WTC11 (cell line): ENCODE data around the gene CD2BP2. TPM values are rescaled to one million over a fixed set of nuclear protein-coding genes. Genes with fewer than 3 reads are reported as not detected.

Experiments
- ATAC-seq: fragments of 200-7000 bp; cut with Tn5 transposase; 2 replicates; pipeline ENCODE4 v1.10.0; 2021; ENCODE audit warnings: mild to moderate bottlenecking, moderate library complexity
- CTCF ChIA-PET: fragments of 300-600 bp; sonication (Branson Sonifier 250); formaldehyde crosslinking; loops from one replicate; lab custom pipeline; 2021; ENCODE audit warnings: antibody characterized with exemption; lab: Charles Lee
- POLR2A ChIA-PET: fragments of 350-600 bp; sonication (Branson Sonifier 250); formaldehyde crosslinking; loops from one replicate; lab custom pipeline; 2021; ENCODE audit warnings: antibody characterized with exemption; lab: Charles Lee
- DNase-seq: peaks from one replicate; pipeline ENCODE4 v3.0.0; 2021; ENCODE audit warnings: low spot score
- H3K27ac Mint-ChIP-seq: 2 replicates; pipeline ENCODE4 v1.8.0; 2021; ENCODE audit warnings: mixed read lengths
- H3K27me3 Mint-ChIP-seq: 2 replicates; pipeline ENCODE4 v1.8.0; 2021; ENCODE audit warnings: low read depth, mild to moderate bottlenecking, moderate library complexity, mixed read lengths
- H3K36me3 Mint-ChIP-seq: 2 replicates; pipeline ENCODE4 v1.8.0; 2021; ENCODE audit warnings: mixed read lengths
- H3K4me1 Mint-ChIP-seq: 2 replicates; pipeline ENCODE4 v1.8.0; 2022; ENCODE audit warnings: mixed read lengths
- H3K4me3 Mint-ChIP-seq: 2 replicates; pipeline ENCODE4 v1.8.0; 2021; ENCODE audit warnings: mild to moderate bottlenecking, moderate library complexity, mixed read lengths
- H3K9me3 Mint-ChIP-seq: 2 replicates; pipeline ENCODE4 v1.8.0; 2021; ENCODE audit warnings: mixed read lengths
- ATF1 ChIP-seq: sonication (generic); formaldehyde crosslinking; IDR thresholded peaks from 2 replicates; pipeline ENCODE4 v1.8.1; 2023; ENCODE audit warnings: mild to moderate bottlenecking, moderate library complexity, missing genetic modification reagents
- CREB1 ChIP-seq: sonication (generic); formaldehyde crosslinking; IDR thresholded peaks from 2 replicates; pipeline ENCODE4 v1.8.0; 2023; ENCODE audit warnings: mild to moderate bottlenecking, missing genetic modification reagents
- CREM ChIP-seq: sonication (generic); formaldehyde crosslinking; IDR thresholded peaks from 2 replicates; pipeline ENCODE4 v1.8.1; 2022; ENCODE audit warnings: mild to moderate bottlenecking, missing genetic modification reagents, moderate library complexity
- E2F1 ChIP-seq: sonication (generic); formaldehyde crosslinking; IDR thresholded peaks from 2 replicates; pipeline ENCODE4 v1.8.0; 2022; ENCODE audit warnings: mild to moderate bottlenecking, missing genetic modification reagents
- E2F5 ChIP-seq: sonication (generic); formaldehyde crosslinking; IDR thresholded peaks from 2 replicates; pipeline ENCODE4 v1.8.1; 2022; ENCODE audit warnings: mild to moderate bottlenecking, moderate library complexity, missing genetic modification reagents
- ELF4 ChIP-seq: sonication (generic); formaldehyde crosslinking; IDR thresholded peaks from 2 replicates; pipeline ENCODE4 v1.8.1; 2022; ENCODE audit warnings: low read depth, mild to moderate bottlenecking, moderate library complexity, missing genetic modification reagents
- FOXK1 ChIP-seq: sonication (generic); formaldehyde crosslinking; IDR thresholded peaks from 2 replicates; pipeline ENCODE4 v1.8.0; 2022; ENCODE audit warnings: mild to moderate bottlenecking, moderate library complexity, missing genetic modification reagents
- FOXP1 ChIP-seq: sonication (generic); formaldehyde crosslinking; IDR thresholded peaks from 2 replicates; pipeline ENCODE4 v1.8.0; 2022; ENCODE audit warnings: missing genetic modification reagents, mild to moderate bottlenecking, moderate library complexity, borderline replicate concordance
- JAZF1 ChIP-seq: fragments of 250-450 bp; sonication (Bioruptor Pico); IDR thresholded peaks from 2 replicates; pipeline ENCODE4 v1.9.0; 2021; ENCODE audit warnings: moderate library complexity, mild to moderate bottlenecking, inconsistent platforms
- MAX ChIP-seq: sonication (generic); formaldehyde crosslinking; IDR thresholded peaks from 2 replicates; pipeline ENCODE4 v1.8.0; 2022; ENCODE audit warnings: mild to moderate bottlenecking, missing genetic modification reagents
- NFATC4 ChIP-seq: fragments of 250-450 bp; sonication (Bioruptor Pico); IDR thresholded peaks from 2 replicates; pipeline ENCODE4 v1.9.0; 2021; ENCODE audit warnings: mild to moderate bottlenecking
- NFE2L1 ChIP-seq: sonication (generic); formaldehyde crosslinking; IDR thresholded peaks from 2 replicates; pipeline ENCODE4 v1.8.1; 2023; ENCODE audit warnings: missing genetic modification reagents
- NR2C2 ChIP-seq: sonication (generic); formaldehyde crosslinking; IDR thresholded peaks from 2 replicates; pipeline ENCODE4 v1.8.0; 2022; ENCODE audit warnings: mild to moderate bottlenecking, missing genetic modification reagents
- RORB ChIP-seq: fragments of 250-450 bp; sonication (Bioruptor Pico); IDR thresholded peaks from 2 replicates; pipeline ENCODE4 v1.9.0; 2021; ENCODE audit warnings: mild to moderate bottlenecking
- ZNF232 ChIP-seq: sonication (generic); formaldehyde crosslinking; IDR thresholded peaks from 2 replicates; pipeline ENCODE4 v1.8.0; 2022; ENCODE audit warnings: mild to moderate bottlenecking, missing genetic modification reagents
- ZNF317 ChIP-seq: sonication (generic); formaldehyde crosslinking; IDR thresholded peaks from 2 replicates; pipeline ENCODE4 v1.8.1; 2023; ENCODE audit warnings: low read depth, mild to moderate bottlenecking, moderate library complexity, missing genetic modification reagents, borderline replicate concordance
- total RNA-seq: library from RNA; stranded (reverse); gene quantifications from 3 replicates; pipeline ENCODE4 v1.2.3, GENCODE V29; 2021
- TF ChIP-seq, protein P1 (sequence below): fragments of 250-450 bp; sonication (Bioruptor Pico); IDR thresholded peaks from 2 replicates; pipeline ENCODE4 v1.8.0; 2021; ENCODE audit warnings: mild to moderate bottlenecking
- TF ChIP-seq, protein P2 (sequence below): fragments of 250-450 bp; sonication (Bioruptor Pico); IDR thresholded peaks from 2 replicates; pipeline ENCODE4 v1.9.0; 2021; ENCODE audit warnings: mild to moderate bottlenecking
- TF ChIP-seq, protein P3 (sequence below): sonication (generic); formaldehyde crosslinking; IDR thresholded peaks from 2 replicates; pipeline ENCODE4 v1.8.1; 2023; ENCODE audit warnings: mild to moderate bottlenecking, missing genetic modification reagents, moderate library complexity
- TF ChIP-seq, protein P4 (sequence below): fragments of 250-450 bp; sonication (Bioruptor Pico); IDR thresholded peaks from 2 replicates; pipeline ENCODE4 v2.1.2; 2022; ENCODE audit warnings: mild to moderate bottlenecking, moderate library complexity

Gene CD2BP2
- total RNA-seq, 1 experiment from 2014 or later: 56.6 TPM

DNA sequence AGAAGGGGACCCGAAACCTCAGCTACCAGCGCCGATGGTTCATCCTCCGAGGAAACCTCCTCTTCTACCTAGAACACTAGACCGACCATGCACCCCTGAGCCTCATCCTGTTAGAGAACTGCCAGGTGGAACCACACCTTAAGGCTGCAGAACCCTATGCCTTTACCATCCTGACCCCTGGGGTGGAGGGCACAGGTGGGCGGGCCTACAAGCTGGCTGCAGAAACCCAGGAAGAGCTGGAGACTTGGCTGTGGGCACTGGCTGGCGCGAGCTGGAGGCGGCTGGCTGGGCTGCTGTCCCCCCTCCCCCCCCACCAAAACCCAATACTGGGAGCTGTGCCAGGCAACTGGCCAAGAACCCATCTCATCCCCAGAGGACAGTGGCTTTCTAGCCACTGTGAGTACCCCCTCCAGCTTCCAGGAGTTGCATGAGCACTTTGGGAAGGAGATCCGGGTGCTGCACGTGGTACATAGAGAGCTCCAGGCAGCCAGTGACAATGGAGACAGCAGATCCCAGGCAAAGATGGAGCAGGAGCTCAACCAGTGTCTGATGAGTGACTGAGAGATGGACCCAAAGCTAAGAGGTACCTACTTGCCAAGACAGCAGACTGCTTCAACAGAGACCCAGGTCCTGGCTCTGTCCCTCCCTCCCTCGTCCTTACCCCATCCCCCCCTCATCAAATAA, 1.4 kb upstream of the CD2BP2 start:
- no peak for ATAC-seq
- CTCF ChIA-PET: interaction anchor here (0.6 to 5.0 kb wide), 5 partner anchors 15 to 62 kb away, joined by 3 to 28 read pairs (median 5); partner anchors contain the start of genes TBC1D10B and ZNF48
- no peak for TF ChIP-seq MAX (CRISPR knock-in tag)
- TF ChIP-seq JAZF1: no peak
- no peak for TF ChIP-seq NR2C2 (CRISPR knock-in tag)
- TF ChIP-seq, protein P1, sequence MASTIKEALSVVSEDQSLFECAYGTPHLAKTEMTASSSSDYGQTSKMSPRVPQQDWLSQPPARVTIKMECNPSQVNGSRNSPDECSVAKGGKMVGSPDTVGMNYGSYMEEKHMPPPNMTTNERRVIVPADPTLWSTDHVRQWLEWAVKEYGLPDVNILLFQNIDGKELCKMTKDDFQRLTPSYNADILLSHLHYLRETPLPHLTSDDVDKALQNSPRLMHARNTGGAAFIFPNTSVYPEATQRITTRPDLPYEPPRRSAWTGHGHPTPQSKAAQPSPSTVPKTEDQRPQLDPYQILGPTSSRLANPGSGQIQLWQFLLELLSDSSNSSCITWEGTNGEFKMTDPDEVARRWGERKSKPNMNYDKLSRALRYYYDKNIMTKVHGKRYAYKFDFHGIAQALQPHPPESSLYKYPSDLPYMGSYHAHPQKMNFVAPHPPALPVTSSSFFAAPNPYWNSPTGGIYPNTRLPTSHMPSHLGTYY: no peak
- TF ChIP-seq FOXK1 (CRISPR knock-in tag): no peak
- TF ChIP-seq, protein P2, sequence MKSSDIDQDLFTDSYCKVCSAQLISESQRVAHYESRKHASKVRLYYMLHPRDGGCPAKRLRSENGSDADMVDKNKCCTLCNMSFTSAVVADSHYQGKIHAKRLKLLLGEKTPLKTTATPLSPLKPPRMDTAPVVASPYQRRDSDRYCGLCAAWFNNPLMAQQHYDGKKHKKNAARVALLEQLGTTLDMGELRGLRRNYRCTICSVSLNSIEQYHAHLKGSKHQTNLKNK (CRISPR knock-in tag): no peak
- no peak for TF ChIP-seq ELF4 (CRISPR knock-in tag)
- TF ChIP-seq E2F1 (CRISPR knock-in tag): no peak
- no peak for TF ChIP-seq RORB (CRISPR knock-in tag)
- Mint-ChIP-seq H3K4me3 (peak overlapping the region; percentile 93), H3K27ac (peak overlapping the region; percentile 98), H3K36me3 (peaks cover 29% of the 10 kb centered on the region), H3K4me1 (peaks cover 27% of the 10 kb centered on the region), H3K27me3 (no peaks in the 10 kb centered on the region; the same call in 1 of the 2 replicates), H3K9me3 (no peaks in the 10 kb centered on the region)
- no peak for DNase-seq
- POLR2A ChIA-PET: interaction anchor here (0.6 to 1.8 kb wide), 5 partner anchors 14 to 657 kb away, joined by 3 to 8 read pairs (median 7); partner anchors contain the start of gene TBC1D10B

DNA sequence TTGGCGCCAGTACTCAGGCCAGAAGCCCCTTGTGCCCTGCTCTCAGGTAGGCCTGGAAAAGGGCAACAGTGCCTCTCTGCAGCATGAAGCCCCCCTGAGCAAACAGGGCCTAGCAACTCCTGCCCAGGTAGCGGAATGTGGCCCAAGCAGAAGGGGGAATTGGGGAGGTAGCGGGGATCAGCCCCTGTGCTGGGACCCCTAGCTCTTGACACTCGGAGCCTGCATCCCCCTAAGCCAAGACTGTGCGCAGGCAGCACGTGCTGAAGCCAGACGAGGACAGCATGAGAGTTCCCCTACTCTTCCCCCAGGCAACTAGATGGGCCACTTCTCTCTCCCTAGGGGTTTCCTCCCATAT, 823 bp upstream of the CD2BP2 start:
- peaks cover 31% of the 10 kb centered on the region for H3K36me3 Mint-ChIP-seq
- H3K4me1 Mint-ChIP-seq: peaks cover 27% of the 10 kb centered on the region
- TF ChIP-seq CREB1 (CRISPR knock-in tag) (0 out of 2 replicates have a peak, but pooled peaks have one; percentile 51), MAX (CRISPR knock-in tag) (no peak), ATF1 (CRISPR knock-in tag) (no peak)
- POLR2A ChIA-PET: interaction anchor here (0.6 to 1.8 kb wide), 5 partner anchors 14 to 62 kb away, joined by 3 to 8 read pairs (median 6); partner anchors contain the start of genes TBC1D10B and ZNF48
- CTCF ChIA-PET: interaction anchor here (0.6 to 5.0 kb wide), 10 partner anchors 15 to 655 kb away, joined by 3 to 28 read pairs (median 5); partner anchors contain the start of genes DCTPP1, TBC1D10B and ZNF48
- H3K9me3 Mint-ChIP-seq: no peaks in the 10 kb centered on the region
- DNase-seq (no peak), ATAC-seq (no peak)
- peak overlapping the region; percentile 93 for H3K4me3 Mint-ChIP-seq
- peak overlapping the region; percentile 98 for H3K27ac Mint-ChIP-seq
- no peaks in the 10 kb centered on the region; the same call in 1 of the 2 replicates for H3K27me3 Mint-ChIP-seq

DNA sequence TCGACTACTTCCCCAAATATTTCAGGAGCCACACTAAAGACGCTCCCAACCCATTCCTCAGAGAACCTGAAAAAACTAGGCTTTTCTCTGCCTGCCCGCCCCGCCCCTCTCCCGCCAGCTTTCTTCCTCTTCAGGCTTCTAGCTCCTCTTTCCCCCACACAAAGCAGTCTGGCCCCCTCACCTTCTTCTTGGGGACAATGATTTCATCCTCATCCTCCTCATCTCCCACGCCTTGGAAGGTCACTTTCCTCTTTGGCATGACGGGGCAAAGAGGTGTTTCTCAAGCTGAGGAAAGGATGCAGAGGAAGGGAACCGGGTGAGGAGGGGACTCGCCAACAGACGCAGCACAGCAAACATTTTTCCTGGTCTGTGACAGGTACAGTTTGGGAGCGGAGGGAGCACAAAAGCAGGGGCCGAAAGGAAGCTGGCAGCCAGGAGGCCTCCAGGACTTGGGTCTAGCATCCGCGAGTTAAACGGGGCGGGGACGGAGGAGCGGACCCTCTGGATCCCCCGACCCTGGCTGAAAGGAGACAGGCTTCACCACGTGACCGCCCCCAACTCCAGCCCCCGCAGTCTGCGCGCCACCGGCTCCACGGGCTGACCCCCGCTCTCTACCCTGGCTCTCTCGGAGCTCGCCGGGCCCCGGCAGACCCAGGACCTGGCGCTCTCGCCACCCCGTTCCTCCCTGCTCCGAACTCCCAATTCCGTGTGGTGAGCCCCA, 525 bp downstream of the CD2BP2 start:
- ChIA-PET CTCF (interaction anchor here (0.9 to 5.0 kb wide), 14 partner anchors 8 to 340 kb away, joined by 3 to 28 read pairs (median 4); partner anchors contain the start of genes DCTPP1, TBC1D10B, TBX6 and ZNF48), POLR2A (interaction anchor here (0.6 to 1.8 kb wide), 6 partner anchors 10 to 231 kb away, joined by 3 to 8 read pairs (median 4); partner anchors contain the start of genes TBC1D10B, ZNF48 and ZNF785)
- Mint-ChIP-seq H3K9me3 (no peaks in the 10 kb centered on the region), H3K4me1 (peaks cover 21% of the 10 kb centered on the region), H3K27ac (peak overlapping the region; percentile 98), H3K4me3 (peak overlapping the region; percentile 93), H3K36me3 (peaks cover 35% of the 10 kb centered on the region), H3K27me3 (no peaks in the 10 kb centered on the region; the same call in 1 of the 2 replicates)
- DNase-seq: peak; percentile 53
- peak; percentile 43 for ATAC-seq
- TF ChIP-seq ZNF317 (CRISPR knock-in tag): no peak
- 0 out of 2 replicates have a peak, but pooled peaks have one; percentile 20 for TF ChIP-seq FOXK1 (CRISPR knock-in tag)
- TF ChIP-seq FOXP1 (CRISPR knock-in tag): peak; percentile 19; the same call in 1 of the 2 replicates
- TF ChIP-seq E2F5 (CRISPR knock-in tag): 0 out of 2 replicates have a peak, but pooled peaks have one; percentile 1
- 0 out of 2 replicates have a peak, but pooled peaks have one; percentile 29 for TF ChIP-seq NFATC4 (CRISPR knock-in tag)
- TF ChIP-seq, protein P3, sequence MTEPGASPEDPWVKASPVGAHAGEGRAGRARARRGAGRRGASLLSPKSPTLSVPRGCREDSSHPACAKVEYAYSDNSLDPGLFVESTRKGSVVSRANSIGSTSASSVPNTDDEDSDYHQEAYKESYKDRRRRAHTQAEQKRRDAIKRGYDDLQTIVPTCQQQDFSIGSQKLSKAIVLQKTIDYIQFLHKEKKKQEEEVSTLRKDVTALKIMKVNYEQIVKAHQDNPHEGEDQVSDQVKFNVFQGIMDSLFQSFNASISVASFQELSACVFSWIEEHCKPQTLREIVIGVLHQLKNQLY (CRISPR knock-in tag): no peak
- no peak for TF ChIP-seq ZNF232
- TF ChIP-seq CREM (CRISPR knock-in tag): no peak
- TF ChIP-seq, protein P4, sequence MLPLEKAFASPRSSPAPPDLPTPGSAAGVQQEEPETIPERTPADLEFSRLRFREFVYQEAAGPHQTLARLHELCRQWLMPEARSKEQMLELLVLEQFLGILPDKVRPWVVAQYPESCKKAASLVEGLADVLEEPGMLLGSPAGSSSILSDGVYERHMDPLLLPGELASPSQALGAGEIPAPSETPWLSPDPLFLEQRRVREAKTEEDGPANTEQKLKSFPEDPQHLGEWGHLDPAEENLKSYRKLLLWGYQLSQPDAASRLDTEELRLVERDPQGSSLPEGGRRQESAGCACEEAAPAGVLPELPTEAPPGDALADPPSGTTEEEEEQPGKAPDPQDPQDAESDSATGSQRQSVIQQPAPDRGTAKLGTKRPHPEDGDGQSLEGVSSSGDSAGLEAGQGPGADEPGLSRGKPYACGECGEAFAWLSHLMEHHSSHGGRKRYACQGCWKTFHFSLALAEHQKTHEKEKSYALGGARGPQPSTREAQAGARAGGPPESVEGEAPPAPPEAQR (CRISPR knock-in tag): no peak
- 0 out of 2 replicates have a peak, but pooled peaks have one; percentile 38 for TF ChIP-seq NFE2L1 (CRISPR knock-in tag)
